Sigmoid colon (tissue), 4 donors: ENCODE results near the gene DNAJC6.

Source experiments
- POLR2AphosphoS5 ChIP-seq, 4 donors: sonication (generic); formaldehyde crosslinking; IDR thresholded peaks; one replicate each; pipeline ENCODE4 v1.6.1; 2017; ENCODE audit warnings: antibody characterized with exemption in 4 of 4
- TF ChIP-seq, protein P1 (sequence below), 4 experiments: fragments of 450-650 bp in 3 of 4; fragments of 200-600 bp in 1 of 4; IDR thresholded peaks; one replicate each; pipeline ENCODE4 v1.5.1; 2016 to 2019; ENCODE audit warnings: antibody characterized with exemption in 4 of 4, mild to moderate bottlenecking in 3 of 4, moderate library complexity in 2 of 4

DNA sequence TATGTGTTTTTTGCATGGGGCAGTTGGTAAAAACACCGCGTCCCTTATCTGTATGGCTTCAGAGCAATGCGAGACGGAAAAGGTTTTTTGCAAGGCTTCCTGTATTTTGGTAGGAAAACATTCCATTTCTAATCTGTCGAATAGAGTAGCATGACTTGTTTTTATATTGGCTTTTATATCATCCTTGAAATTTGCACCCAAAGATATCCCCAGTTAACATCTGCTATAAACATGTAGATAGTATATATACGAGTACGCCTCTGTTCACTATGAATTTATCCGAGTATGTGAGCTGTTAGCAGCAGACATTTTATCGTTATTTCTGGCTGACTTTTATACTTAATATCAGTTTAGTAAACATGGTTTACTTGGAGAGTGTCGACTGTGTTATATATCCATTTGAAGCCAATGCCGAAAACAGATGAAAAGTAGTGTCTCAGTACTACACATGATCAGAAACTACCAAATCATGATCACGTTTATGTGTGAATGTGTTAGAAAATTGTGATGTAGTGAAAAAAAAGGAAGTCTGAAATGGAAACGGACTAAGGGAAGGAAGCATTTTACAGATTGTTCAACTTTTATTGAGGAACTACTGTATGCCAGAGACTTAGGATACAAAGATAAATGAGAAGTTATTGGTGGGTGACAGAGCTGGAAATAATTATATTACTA lies 112.1 kb downstream of the DNAJC6 start:
- TF ChIP-seq, protein P1, sequence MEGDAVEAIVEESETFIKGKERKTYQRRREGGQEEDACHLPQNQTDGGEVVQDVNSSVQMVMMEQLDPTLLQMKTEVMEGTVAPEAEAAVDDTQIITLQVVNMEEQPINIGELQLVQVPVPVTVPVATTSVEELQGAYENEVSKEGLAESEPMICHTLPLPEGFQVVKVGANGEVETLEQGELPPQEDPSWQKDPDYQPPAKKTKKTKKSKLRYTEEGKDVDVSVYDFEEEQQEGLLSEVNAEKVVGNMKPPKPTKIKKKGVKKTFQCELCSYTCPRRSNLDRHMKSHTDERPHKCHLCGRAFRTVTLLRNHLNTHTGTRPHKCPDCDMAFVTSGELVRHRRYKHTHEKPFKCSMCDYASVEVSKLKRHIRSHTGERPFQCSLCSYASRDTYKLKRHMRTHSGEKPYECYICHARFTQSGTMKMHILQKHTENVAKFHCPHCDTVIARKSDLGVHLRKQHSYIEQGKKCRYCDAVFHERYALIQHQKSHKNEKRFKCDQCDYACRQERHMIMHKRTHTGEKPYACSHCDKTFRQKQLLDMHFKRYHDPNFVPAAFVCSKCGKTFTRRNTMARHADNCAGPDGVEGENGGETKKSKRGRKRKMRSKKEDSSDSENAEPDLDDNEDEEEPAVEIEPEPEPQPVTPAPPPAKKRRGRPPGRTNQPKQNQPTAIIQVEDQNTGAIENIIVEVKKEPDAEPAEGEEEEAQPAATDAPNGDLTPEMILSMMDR (IDR thresholded peaks at IDR 0.05), result no peak
- no peak for TF ChIP-seq POLR2AphosphoS5 (IDR thresholded peaks at IDR 0.05)
